ENCODE measurements around the gene TNXB. TPM values are rescaled to one million over a fixed set of nuclear protein-coding genes. Genes with fewer than 3 reads are reported as not detected.

Gene TNXB
- total and polyA plus RNA-seq, 9 of the 15 experiments (the other 6 are each of a cell fraction or from before 2014, with no cell fraction given): 0.14 to 28.1 (median 12.4) TPM

DNA sequence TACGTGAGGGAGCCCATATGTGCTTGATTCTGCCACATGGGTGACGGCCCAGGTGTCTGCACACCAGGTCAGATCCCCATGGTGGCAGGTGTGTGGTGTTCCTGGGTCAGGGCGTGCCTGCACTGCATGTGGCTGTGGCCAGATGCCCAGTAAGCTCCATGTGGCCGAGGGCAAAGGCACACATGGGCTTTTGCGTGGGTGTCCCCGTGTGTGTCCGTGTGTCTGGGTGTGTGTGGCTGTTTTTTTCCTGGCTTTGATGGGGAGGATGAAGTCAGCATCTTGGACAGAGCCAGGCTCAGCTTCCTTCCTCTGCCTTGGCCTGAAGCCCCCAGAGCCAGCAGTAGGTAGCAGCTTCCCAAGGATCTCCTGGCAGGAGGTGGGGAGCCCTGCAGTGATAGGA lies 1.5 kb upstream of the TNXB start (continued):
- TF ChIP-seq, protein P1, sequence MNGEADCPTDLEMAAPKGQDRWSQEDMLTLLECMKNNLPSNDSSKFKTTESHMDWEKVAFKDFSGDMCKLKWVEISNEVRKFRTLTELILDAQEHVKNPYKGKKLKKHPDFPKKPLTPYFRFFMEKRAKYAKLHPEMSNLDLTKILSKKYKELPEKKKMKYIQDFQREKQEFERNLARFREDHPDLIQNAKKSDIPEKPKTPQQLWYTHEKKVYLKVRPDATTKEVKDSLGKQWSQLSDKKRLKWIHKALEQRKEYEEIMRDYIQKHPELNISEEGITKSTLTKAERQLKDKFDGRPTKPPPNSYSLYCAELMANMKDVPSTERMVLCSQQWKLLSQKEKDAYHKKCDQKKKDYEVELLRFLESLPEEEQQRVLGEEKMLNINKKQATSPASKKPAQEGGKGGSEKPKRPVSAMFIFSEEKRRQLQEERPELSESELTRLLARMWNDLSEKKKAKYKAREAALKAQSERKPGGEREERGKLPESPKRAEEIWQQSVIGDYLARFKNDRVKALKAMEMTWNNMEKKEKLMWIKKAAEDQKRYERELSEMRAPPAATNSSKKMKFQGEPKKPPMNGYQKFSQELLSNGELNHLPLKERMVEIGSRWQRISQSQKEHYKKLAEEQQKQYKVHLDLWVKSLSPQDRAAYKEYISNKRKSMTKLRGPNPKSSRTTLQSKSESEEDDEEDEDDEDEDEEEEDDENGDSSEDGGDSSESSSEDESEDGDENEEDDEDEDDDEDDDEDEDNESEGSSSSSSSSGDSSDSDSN (IDR thresholded peaks at IDR 0.05; ENCODE audit: borderline replicate concordance in 1 of 2, low read depth in 2 of 2, low read length in 2 of 2): no peak
- TF ChIP-seq ETV1 (tag; conservative IDR thresholded peaks at IDR 0.05; ENCODE audit: low read depth) (no peak), ZNF253 (CRISPR knock-in tag; conservative IDR thresholded peaks at IDR 0.05) (no peak), FOXP1 (CRISPR knock-in tag; IDR thresholded peaks at IDR 0.05) (no peak), PML (IDR thresholded peaks at IDR 0.05; ENCODE audit: low read length) (no peak), KLF10 (CRISPR knock-in tag; IDR thresholded peaks at IDR 0.05) (no peak), CBX3 (IDR thresholded peaks at IDR 0.05; ENCODE audit: borderline replicate concordance in 1 of 2, low read length in 2 of 2) (no peak), ZKSCAN3 (CRISPR knock-in tag; IDR thresholded peaks at IDR 0.05) (no peak), ZSCAN32 (CRISPR knock-in tag; IDR thresholded peaks at IDR 0.05) (no peak), PHF8 (IDR thresholded peaks at IDR 0.05; ENCODE audit: borderline replicate concordance, low read length) (no peak), ZNF197 (CRISPR knock-in tag; IDR thresholded peaks at IDR 0.05; ENCODE audit: low read depth) (no peak), EGR1 (conservative IDR thresholded peaks at IDR 0.05) (peak; percentile 62), JUNB (CRISPR knock-in tag; conservative IDR thresholded peaks at IDR 0.05) (no peak)
- TF ChIP-seq, protein P2, sequence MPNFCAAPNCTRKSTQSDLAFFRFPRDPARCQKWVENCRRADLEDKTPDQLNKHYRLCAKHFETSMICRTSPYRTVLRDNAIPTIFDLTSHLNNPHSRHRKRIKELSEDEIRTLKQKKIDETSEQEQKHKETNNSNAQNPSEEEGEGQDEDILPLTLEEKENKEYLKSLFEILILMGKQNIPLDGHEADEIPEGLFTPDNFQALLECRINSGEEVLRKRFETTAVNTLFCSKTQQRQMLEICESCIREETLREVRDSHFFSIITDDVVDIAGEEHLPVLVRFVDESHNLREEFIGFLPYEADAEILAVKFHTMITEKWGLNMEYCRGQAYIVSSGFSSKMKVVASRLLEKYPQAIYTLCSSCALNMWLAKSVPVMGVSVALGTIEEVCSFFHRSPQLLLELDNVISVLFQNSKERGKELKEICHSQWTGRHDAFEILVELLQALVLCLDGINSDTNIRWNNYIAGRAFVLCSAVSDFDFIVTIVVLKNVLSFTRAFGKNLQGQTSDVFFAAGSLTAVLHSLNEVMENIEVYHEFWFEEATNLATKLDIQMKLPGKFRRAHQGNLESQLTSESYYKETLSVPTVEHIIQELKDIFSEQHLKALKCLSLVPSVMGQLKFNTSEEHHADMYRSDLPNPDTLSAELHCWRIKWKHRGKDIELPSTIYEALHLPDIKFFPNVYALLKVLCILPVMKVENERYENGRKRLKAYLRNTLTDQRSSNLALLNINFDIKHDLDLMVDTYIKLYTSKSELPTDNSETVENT (CRISPR knock-in tag; IDR thresholded peaks at IDR 0.05): no peak
- TF ChIP-seq, protein P3, sequence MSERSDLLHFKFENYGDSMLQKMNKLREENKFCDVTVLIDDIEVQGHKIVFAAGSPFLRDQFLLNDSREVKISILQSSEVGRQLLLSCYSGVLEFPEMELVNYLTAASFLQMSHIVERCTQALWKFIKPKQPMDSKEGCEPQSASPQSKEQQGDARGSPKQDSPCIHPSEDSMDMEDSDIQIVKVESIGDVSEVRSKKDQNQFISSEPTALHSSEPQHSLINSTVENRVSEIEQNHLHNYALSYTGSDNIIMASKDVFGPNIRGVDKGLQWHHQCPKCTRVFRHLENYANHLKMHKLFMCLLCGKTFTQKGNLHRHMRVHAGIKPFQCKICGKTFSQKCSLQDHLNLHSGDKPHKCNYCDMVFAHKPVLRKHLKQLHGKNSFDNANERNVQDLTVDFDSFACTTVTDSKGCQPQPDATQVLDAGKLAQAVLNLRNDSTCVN (CRISPR knock-in tag; IDR thresholded peaks at IDR 0.05): no peak
- TF ChIP-seq, protein P4, sequence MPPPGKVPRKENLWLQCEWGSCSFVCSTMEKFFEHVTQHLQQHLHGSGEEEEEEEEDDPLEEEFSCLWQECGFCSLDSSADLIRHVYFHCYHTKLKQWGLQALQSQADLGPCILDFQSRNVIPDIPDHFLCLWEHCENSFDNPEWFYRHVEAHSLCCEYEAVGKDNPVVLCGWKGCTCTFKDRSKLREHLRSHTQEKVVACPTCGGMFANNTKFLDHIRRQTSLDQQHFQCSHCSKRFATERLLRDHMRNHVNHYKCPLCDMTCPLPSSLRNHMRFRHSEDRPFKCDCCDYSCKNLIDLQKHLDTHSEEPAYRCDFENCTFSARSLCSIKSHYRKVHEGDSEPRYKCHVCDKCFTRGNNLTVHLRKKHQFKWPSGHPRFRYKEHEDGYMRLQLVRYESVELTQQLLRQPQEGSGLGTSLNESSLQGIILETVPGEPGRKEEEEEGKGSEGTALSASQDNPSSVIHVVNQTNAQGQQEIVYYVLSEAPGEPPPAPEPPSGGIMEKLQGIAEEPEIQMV (tag; conservative IDR thresholded peaks at IDR 0.05; ENCODE audit: low read depth): no peak
- TF ChIP-seq, protein P5, sequence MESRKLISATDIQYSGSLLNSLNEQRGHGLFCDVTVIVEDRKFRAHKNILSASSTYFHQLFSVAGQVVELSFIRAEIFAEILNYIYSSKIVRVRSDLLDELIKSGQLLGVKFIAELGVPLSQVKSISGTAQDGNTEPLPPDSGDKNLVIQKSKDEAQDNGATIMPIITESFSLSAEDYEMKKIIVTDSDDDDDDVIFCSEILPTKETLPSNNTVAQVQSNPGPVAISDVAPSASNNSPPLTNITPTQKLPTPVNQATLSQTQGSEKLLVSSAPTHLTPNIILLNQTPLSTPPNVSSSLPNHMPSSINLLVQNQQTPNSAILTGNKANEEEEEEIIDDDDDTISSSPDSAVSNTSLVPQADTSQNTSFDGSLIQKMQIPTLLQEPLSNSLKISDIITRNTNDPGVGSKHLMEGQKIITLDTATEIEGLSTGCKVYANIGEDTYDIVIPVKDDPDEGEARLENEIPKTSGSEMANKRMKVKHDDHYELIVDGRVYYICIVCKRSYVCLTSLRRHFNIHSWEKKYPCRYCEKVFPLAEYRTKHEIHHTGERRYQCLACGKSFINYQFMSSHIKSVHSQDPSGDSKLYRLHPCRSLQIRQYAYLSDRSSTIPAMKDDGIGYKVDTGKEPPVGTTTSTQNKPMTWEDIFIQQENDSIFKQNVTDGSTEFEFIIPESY (CRISPR knock-in tag; IDR thresholded peaks at IDR 0.05): no peak

Measured in K562 (cell line).